GM18873 (cell line): ENCODE results near the gene KDM4C.
"Not testable (repeated sequence)": the region's sequence is repeated elsewhere in the genome, so short reads cannot be mapped to it uniquely, and the experiment has no call there.

ENCODE experiments used
- ATAC-seq: cut with Tn5 transposase; IDR thresholded peaks from one replicate; pipeline ENCODE4 v1.9.1; 2021; ENCODE audit warnings: mild to moderate bottlenecking, moderate library complexity, moderate number of reproducible peaks; ENCODE audit not compliant: unreplicated experiment, low FRiP score

Gene KDM4C

GRCh38 chr9:6763244-6763643 is 5.5 kb downstream of the KDM4C start:
- ATAC-seq, result no peak

DNA sequence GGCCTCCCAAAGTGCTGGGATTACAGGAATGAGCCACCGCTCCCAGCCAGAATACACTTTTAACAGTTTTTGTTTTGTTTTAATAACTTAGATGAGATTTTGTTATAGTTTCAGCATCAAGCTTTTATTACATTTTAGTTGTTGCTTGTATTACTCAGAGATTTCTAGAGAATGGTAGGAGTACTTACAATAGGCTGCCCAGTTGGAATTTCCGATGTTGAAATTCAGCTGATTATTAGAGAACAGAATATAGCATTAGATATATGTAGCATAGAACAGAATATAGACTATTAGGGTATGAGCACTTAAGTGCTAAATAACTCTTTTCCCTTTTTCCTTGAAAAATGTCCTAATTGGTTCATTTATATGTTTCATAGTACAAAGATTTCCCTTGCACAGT is 6.2 kb downstream of the KDM4C start:
- no peak for ATAC-seq

GRCh38 chr9:6764523-6764922 is 6.8 kb downstream of the KDM4C start:
- ATAC-seq, result no peak

GRCh38 chr9:6764950-6765349 is 7.2 kb downstream of the KDM4C start:
- ATAC-seq, result no peak

GRCh38 chr9:6765396-6765795 is 7.6 kb downstream of the KDM4C start:
- ATAC-seq, result no peak

DNA sequence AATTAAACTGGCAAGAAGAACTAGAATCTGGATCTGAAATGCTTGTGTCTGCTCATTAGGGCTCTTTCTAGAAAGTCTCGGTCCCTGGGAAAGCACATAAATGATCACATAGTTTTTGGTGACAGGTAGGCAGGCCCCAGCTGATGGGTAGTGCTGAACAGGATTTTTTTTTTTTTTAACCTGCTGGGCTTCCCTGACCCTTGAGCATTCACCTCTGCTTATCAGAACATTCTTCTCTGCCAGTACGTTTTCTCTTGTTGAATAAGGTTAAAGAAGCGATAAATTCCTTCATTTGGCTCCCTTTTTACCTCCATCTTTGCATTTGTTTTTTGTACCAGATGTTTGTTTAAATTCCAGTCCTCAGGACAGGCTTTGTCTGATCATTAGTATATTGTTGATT is 8.8 kb downstream of the KDM4C start:
- no peak for ATAC-seq

GRCh38 chr9:6768587-6768986 is 10.8 kb downstream of the KDM4C start:
- ATAC-seq, result not testable (repeated sequence)

- no peak for ATAC-seq
These were observed 13.9 kb downstream of the KDM4C start for GRCh38 chr9:6771722-6772121.

DNA sequence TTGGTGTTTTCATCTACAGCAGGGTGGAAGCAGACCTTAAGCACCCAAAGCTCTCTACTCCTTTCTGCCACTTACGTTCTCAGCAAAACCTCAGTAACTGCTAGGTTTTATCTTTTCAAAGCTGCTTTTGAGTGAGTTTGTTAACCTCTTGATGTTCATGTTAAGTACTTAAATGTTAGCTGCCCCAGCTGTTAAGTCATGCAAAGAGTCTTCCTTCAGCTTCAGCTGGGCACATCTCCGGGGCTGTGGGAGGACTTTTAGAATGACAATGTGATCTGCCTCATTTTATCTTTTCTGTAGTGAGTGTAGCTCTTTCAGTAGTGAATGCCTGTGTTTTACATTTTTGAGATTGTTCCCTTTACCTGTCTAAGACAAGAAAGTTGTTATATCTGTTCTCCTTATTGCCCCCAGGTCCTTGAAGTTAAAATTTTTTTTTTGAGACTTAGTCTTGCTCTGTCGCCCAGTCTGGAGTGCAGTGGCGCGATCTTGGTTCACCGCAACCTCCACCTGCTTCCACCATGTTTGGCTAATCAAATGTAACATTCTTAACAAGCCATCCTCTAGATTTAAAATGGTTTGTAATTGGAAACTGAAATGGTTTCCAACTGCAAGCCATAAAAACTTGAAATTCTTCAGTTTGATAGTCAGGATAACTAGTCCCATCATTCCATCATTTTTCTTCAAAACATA is 19.6 kb downstream of the KDM4C start:
- ATAC-seq, result no peak

- no peak for ATAC-seq
These were observed 21.9 kb downstream of the KDM4C start for GRCh38 chr9:6779417-6780241.

GRCh38 chr9:6780690-6781089 is 22.9 kb downstream of the KDM4C start:
- no peak for ATAC-seq

GRCh38 chr9:6781476-6781875 is 23.7 kb downstream of the KDM4C start:
- ATAC-seq, result no peak

DNA sequence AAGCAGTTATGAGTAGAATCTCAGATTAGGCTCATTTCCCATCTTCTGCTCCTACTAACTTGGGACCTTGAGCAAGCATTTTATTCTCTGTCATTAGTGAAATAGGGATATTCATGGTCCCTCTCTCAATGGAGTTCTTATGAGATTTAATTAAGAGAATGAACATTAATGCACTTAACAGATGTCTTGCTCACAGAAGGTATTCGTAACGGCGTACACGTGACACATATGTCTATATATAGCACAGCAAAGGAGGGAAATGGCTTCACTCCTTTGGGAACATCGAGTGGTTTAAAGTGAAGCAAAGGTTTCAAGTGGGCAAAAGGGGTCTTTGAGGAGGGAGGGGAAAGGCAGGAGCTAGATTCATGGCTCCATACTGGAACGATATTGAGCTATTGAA is 24.6 kb downstream of the KDM4C start:
- no peak for ATAC-seq

DNA sequence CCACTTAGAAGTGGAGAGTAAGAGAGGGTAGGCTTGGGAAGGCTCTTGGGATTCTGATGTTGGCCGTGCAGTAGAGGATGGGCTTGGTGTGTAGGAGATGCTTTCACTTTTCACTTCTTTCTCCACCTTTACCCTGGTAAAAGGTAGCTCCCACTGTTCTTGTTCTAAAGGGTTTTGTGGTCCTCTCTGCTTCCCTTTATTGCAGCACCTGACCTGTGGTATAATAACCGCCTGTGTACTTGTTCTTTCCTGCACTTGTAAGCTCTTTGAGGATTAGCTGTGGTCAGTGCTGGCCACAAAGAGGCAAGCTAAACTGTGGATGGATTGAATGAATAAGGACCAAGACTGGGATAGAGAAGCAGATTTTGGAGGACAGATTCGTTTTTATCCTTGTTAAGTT is 25.2 kb downstream of the KDM4C start:
- ATAC-seq, result no peak

DNA sequence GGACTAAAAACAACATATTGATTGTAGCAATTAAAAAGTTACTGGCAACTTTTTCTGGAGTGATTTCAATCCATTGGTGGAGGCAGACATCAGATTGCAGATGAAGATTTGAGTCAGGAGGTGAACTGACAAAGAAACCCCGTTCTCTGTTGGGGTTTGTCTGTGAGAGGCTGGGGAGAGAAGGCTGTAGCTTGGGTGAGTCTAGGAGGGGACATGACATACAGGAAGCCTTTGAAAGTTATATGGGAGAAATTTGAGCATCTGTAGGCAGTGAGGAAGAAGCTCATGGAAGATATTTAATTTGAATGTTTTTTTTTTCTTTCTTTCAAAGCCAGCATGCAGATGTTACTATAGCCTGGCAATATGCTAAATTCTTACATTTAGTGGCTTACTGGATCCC is 26.0 kb downstream of the KDM4C start:
- no peak for ATAC-seq

GRCh38 chr9:6785682-6786081 is 27.9 kb downstream of the KDM4C start:
- no peak for ATAC-seq

DNA sequence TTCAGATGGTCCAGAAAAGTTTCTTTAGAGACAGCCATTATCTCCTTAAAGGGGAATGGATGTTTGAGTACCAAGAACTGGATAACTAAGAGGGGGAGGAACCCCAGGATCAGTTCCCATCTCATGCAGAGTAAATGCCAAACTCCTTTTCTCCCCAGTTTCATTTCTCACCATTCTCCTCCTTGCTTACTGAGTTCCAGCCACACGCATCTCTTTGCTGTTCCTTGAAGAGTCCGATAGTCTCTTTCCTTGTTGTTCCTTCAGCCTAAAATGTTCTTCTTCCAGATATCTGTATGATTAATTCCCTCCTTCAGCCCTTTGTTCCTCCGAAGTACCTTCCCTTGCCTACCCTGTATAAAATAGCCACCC is 30.0 kb downstream of the KDM4C start:
- ATAC-seq, result no peak

DNA sequence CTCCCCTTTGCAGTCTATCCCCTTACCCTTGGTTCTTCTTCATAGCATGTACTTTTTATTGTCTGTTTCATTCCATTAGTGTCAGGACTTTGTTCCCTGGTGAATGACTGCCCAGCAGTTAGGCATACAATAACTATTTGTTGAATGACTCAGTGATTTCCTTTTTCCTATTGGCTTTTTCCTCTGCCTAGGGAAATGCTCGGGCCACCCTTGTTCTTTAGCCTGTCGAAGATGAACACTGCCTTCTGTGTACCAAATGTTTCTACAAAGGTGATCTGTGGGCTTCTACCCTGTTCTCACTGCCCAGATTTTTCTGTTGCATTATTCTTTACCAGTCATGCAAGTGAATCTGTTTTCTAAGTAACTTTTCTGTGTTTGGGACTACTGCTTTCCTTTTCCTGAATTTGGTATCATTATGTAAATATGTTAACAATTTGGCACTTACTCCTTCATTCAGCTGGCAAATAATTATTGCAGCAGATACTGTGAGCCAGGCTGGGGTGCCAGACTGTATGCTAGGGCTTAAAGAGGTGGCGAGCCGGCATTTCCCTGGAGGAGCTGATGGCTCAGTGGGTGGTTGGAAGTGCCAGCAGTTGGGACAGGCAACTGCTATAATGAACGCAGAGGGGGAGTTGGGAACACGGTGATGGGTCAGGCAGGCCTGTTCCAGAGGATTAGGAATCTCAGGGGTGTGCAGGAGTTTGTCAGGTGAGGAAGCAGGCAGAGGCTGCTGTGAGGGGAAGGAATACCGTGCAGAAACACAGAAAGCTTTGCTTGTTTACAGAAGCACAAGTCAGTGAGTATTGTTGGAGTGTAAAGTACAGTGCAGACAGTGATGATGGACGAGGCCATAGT is 30.6 kb downstream of the KDM4C start:
- ATAC-seq, result no peak

- not testable (repeated sequence) for ATAC-seq
These were observed 31.2 kb downstream of the KDM4C start for GRCh38 chr9:6789017-6789338.

- no peak for ATAC-seq
These were observed 33.1 kb downstream of the KDM4C start for GRCh38 chr9:6790866-6791265.

GRCh38 chr9:6793203-6793602 is 35.4 kb downstream of the KDM4C start:
- no peak for ATAC-seq
